GOT3 (cell line): ENCODE results near the gene HARBI1.

Source experiments
- DNase-seq: peaks from one replicate; lab custom pipeline; 2025; ENCODE audit warnings: mixed read lengths; lab: John Stamatoyannopoulos, UW

The HARBI1 gene

DNA sequence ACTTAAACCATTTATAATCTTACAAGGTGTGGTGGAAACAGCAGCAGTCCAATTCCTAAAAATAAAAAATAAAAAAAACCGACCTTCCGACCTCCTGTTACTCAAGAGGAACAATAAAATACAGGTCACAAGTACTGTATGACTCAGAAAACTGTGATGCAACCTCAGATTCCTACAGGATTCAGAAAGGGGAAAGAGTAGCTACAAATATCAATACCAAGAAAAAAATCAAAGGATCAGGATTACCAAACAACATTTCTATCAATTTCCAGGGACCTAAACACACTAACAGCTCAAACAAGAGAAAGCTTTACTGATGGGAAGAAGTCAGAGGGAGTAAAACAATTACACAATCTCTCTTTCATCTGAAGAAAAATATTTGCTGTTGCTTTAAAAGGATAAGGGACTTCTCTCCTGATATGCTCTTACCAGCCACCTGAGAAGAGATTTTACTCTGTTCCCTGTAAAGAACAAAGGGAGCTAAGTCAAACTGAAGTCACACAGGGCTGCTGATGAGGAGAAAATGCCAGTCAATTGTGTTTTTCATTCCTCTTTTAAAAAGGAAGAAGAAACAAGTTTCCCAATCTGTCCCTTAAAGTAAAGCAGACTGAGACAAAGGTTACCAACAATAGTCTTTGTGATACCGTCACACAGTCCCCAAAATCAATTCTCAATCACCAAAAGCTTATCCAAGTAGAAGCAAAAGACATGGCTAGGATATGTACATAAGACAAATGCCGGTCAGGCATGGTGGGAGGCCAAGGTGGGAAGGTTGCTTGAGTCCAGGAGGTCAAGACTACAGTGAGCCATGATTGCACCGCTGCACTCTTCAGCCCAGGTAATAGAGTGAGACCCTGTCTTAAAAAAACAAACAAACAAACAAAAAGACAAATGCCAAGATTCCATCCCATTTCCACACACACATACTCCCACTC, 62.5 kb downstream of the HARBI1 start:
- no peak for DNase-seq

DNA sequence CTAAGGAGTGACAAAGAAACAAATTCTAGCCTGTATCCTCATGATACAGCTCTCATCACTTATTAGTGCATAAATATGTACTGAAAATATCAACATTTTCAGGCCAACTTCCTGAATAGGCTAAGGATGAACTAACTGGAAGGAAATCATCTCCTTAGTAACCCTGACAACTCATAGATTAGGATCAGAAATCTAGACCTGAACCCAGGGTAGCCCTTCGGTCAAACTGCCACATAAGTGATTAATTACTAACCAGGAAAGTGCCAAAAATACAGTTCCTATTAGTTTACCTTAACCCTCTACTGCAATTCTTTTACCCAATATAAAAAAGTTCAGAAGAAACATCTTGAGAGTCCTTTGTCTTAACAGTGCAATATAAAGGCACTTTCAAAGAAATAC, 63.2 kb downstream of the HARBI1 start:
- no peak for DNase-seq
